GM12801 (cell line): ENCODE data around the gene SNAI1.

ENCODE experiments used
- TF ChIP-seq, protein P1 (sequence below): IDR thresholded peaks from one replicate; pipeline ENCODE4 v1.5.1; 2011; ENCODE audit warnings: control low read depth; ENCODE audit not compliant: insufficient read length; ENCODE audit errors: extremely low read depth

SNAI1 gene

DNA sequence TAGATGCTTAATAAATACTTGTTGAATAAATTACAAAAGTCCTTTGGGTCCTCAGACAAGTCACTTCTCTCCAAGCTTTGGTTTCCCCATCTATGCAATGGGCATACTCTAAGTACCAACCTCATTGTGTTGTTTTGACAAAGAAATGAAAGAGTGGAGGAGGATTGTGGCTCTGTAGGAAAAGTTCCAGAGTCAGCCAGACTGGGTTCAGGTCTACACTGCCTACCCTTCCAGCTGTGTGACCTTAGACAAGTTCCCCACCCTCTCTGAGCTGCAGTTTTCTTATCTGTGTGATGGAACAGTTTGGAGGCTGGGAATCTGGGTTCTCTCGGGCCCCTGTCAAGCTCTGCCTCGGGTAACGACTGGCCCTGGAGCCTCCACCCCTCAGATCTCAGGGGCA is 53.9 kb downstream of the SNAI1 start:
- TF ChIP-seq, protein P1, sequence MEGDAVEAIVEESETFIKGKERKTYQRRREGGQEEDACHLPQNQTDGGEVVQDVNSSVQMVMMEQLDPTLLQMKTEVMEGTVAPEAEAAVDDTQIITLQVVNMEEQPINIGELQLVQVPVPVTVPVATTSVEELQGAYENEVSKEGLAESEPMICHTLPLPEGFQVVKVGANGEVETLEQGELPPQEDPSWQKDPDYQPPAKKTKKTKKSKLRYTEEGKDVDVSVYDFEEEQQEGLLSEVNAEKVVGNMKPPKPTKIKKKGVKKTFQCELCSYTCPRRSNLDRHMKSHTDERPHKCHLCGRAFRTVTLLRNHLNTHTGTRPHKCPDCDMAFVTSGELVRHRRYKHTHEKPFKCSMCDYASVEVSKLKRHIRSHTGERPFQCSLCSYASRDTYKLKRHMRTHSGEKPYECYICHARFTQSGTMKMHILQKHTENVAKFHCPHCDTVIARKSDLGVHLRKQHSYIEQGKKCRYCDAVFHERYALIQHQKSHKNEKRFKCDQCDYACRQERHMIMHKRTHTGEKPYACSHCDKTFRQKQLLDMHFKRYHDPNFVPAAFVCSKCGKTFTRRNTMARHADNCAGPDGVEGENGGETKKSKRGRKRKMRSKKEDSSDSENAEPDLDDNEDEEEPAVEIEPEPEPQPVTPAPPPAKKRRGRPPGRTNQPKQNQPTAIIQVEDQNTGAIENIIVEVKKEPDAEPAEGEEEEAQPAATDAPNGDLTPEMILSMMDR, result no peak

DNA sequence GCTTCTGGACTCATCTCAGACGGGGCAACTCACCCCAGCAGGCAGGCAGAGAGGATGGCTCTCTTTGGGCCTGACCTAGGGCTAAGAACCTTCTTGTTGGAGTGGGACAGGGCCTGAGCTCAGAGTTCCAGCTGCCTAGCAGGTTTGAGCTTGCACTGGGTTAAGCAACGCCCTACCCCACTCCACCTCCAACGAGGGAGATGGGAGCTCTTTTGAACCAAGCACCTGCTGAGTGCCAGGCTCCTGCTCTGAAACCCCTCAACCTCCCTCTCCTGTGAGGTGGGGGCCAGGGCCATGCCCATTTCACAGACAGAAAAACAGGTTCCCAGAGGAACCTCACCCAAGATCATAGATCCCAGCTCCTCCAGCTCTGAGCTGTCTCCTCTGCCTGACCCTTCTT is 54.3 kb downstream of the SNAI1 start:
- TF ChIP-seq, protein P1, result no peak

DNA sequence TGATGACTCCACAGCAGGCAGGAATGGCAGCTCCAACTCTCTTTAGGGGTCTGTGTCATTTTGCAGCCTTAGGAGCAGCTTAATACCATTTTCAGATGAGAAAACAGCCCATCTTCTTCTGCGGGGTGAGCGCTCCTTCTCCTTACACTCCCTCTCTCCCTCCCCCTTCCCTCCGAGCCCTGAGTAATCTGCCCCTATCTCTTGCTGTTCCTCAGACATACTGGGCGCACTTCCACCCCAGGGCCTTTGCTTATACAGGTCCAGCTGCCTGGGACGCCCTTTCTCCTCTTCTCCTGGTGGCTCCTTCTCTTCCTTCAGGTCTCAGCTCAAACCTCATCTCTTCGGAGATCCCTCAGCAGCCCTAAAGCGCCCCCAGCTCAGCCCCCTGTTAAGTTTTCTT is 54.8 kb downstream of the SNAI1 start:
- TF ChIP-seq, protein P1, result no peak

DNA sequence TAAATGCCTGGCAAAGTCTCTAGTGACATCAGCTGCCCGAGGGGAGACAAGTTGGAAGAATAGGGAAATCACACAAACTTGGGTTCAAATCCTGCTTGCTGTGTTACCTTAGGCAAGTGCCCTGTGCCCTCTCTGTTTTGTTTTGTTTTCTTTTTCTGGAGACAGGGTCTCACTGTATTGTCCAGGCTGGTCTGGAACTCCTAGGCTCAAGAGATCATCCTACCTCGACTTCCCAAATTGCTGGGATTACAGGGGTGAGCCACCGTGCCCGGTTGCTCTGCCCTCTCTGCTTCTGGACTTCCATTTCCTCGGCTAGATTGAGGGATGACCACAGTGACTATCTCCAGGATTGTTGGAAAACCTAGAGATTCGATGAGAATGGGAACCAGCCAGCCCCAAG is 55.4 kb downstream of the SNAI1 start:
- TF ChIP-seq, protein P1, result no peak
